GM12878 (cell line): Measurements from ENCODE around the gene CHRM3. TPM values are rescaled to one million over a fixed set of nuclear protein-coding genes. Genes with fewer than 3 reads are reported as not detected.

ENCODE experiments used
- ATAC-seq: fragments of 200-7000 bp; cut with Tn5 transposase; 3 replicates; pipeline ENCODE4 v1.9.1; 2020; ENCODE audit warnings: mild to moderate bottlenecking, moderate library complexity
- Bru-seq: library from RNA; stranded (reverse); fragments of 400-500 nt; gene quantifications from one replicate; lab custom pipeline; 2021; lab: Mats Ljungman, UMichigan
- BruChase-seq, 2 experiments: library from RNA; stranded (reverse); fragments of 400-500 nt; gene quantifications; one replicate each; lab custom pipeline; 2021; lab: Mats Ljungman, UMichigan
- BruUV-seq: library from RNA; stranded (reverse); fragments of 400-500 nt; replicated peaks from 2 replicates; lab custom pipeline; 2021; lab: Mats Ljungman, UMichigan
- CTCF ChIA-PET: fragments of 300-600 bp; sonication (Branson Sonifier 250); formaldehyde crosslinking; extraction: SDS; loops from one replicate; lab custom pipeline; 2021; ENCODE audit warnings: inconsistent platforms; lab: Yijun Ruan, JAX
- POLR2A ChIA-PET: fragments of 350-600 bp; formaldehyde crosslinking; extraction: SDS; loops from one replicate; lab custom pipeline; 2021; ENCODE audit warnings: inconsistent platforms; lab: Charles Lee
- RAD21 ChIA-PET: fragments of 300-600 bp; sonication (Branson Sonifier 250); formaldehyde crosslinking; loops from one replicate; lab custom pipeline; 2023; ENCODE audit warnings: antibody characterized with exemption; ENCODE audit not compliant: unreplicated experiment; lab: Charles Lee
- SMC1A ChIA-PET: fragments of 300-600 bp; sonication (Branson Sonifier 250); formaldehyde crosslinking; loops from one replicate; lab custom pipeline; 2023; ENCODE audit not compliant: unreplicated experiment, uncharacterized antibody; lab: Charles Lee
- DNase-seq: peaks from one replicate; pipeline ENCODE4 v3.0.0-alpha.2; 2011; ENCODE audit warnings: low read depth, low spot score
- FAIRE-seq: peaks from 3 replicates; lab custom pipeline; 2011; peaks lifted over from hg19 to GRCh38; lab: Jason Lieb, UNC
- H2AFZ ChIP-seq: 2 replicates; pipeline ENCODE4 v1.6.0; 2011; ENCODE audit warnings: low read depth, low read length, control low read depth; ENCODE audit not compliant: control insufficient read depth
- H3K27ac ChIP-seq: 2 replicates; pipeline ENCODE4 v1.5.1; 2011; ENCODE audit warnings: control low read depth; ENCODE audit not compliant: control insufficient read depth, insufficient read depth
- H3K27me3 ChIP-seq, 2 experiments: replicated peaks in 1 of 2; 2 replicates each; pipeline versions ENCODE4 v1.6.0 to v1.6.1; 2011; ENCODE audit warnings: low read length in 1 of 2; ENCODE audit not compliant: control insufficient read depth in 2 of 2, insufficient read depth in 2 of 2
- H3K36me3 ChIP-seq, 2 experiments: 2 replicates each; pipeline ENCODE4 v1.5.1; 2011; ENCODE audit warnings: low read length in 1 of 2; ENCODE audit not compliant: control insufficient read depth in 2 of 2, insufficient read depth in 2 of 2
- H3K4me1 ChIP-seq: 2 replicates; pipeline ENCODE4 v1.6.1; 2011; ENCODE audit warnings: mild to moderate bottlenecking, low read length, moderate library complexity, mixed read lengths; ENCODE audit not compliant: control insufficient read depth, insufficient read depth
- H3K4me2 ChIP-seq: 2 replicates; pipeline ENCODE4 v1.6.0; 2011; ENCODE audit warnings: control low read depth; ENCODE audit not compliant: control insufficient read depth, insufficient read depth
- H3K4me3 ChIP-seq: fragments of 200-600 bp; sonication (generic); 2 replicates; pipeline ENCODE4 v1.5.1; 2016
- H3K79me2 ChIP-seq: 2 replicates; pipeline ENCODE4 v1.6.0; 2011; ENCODE audit warnings: low read length; ENCODE audit not compliant: control insufficient read depth, insufficient read depth
- H3K9ac ChIP-seq: 2 replicates; pipeline ENCODE4 v1.8.0; 2011; ENCODE audit warnings: low read length, control low read depth, mixed read lengths; ENCODE audit not compliant: control insufficient read depth, insufficient read depth
- H3K9me3 ChIP-seq: replicated peaks from 3 replicates; pipeline ENCODE4 v1.5.1; 2011; ENCODE audit warnings: mild to moderate bottlenecking, low read length; ENCODE audit not compliant: control insufficient read depth, insufficient read depth
- H4K20me1 ChIP-seq: 2 replicates; pipeline ENCODE4 v1.6.0; 2011; ENCODE audit not compliant: control insufficient read depth, insufficient read depth
- CHD4 ChIP-seq: fragments of 200-600 bp; sonication (generic); IDR thresholded peaks from 2 replicates; pipeline ENCODE4 v1.6.1; 2016; ENCODE audit warnings: mild to moderate bottlenecking
- MTA2 ChIP-seq: fragments of 450-650 bp; IDR thresholded peaks from 2 replicates; pipeline ENCODE4 v1.6.1; 2016; ENCODE audit warnings: low read depth, mild to moderate bottlenecking, moderate library complexity
- ZBED1 ChIP-seq: IDR thresholded peaks from 2 replicates; pipeline ENCODE4 v1.6.1; 2016; ENCODE audit warnings: borderline replicate concordance
- WGBS: methylation state at CpG from one replicate; pipeline ENCODE4 v1.1.6; 2016; ENCODE audit warnings: low lambda C conversion rate; ENCODE audit not compliant: insufficient replicate concordance, insufficient coverage; ENCODE audit errors: missing lambda C conversion rate; 5-methylcytosine and 5-hydroxymethylcytosine counted together
- in situ Hi-C: fragments of 300-500 bp; cut with MboI; formaldehyde crosslinking; loops from 9 replicates; pipeline ENCODE4 v1.14.3; 2018; ENCODE audit warnings: mixed read lengths
- intact Hi-C: fragments of 100-400 bp; cut with micrococcal nuclease; formaldehyde crosslinking; loops from one replicate; pipeline ENCODE4 v1.14.2; 2022; ENCODE audit not compliant: unreplicated experiment
- long read RNA-seq, 2 experiments: library from polyadenylated mRNA; unstranded; transcript quantifications; one replicate each; pipeline ENCODE4 v2.0.0, GENCODE V29; 2019 to 2020
- polyA minus RNA-seq, 3 experiments: library from RNA; depleted of rRNA, polyadenylated mRNA; stranded (reverse); fragments of >200 nt; gene quantifications; 2 replicates each; pipeline ENCODE4 v1.2.3, GENCODE V29; 2011
- polyA plus RNA-seq, 11 experiments: library from polyadenylated mRNA; depleted of rRNA in 4 of 11; unstranded in 6 of 11; stranded (reverse) in 5 of 11; fragments of >200 nt; fragmentation: Nextera tagmentation in 4 of 11; fragmentation: Illumina TruSeq in 1 of 11; extraction: Ambion mirVana in 4 of 11; extraction: Trizol in 1 of 11; gene quantifications; 1 replicate in 1 of 11; 2 replicates in 10 of 11; pipeline versions ENCODE4 v1.2.1 to v1.2.3, GENCODE V29; 2011 to 2016; ENCODE audit warnings: inconsistent platforms in 2 of 11, missing spikeins in 2 of 11, low read depth in 1 of 11
- total RNA-seq, 4 experiments: library from RNA; depleted of rRNA in 3 of 4; stranded (reverse); fragments of >200 nt in 3 of 4; fragmentation: Illumina TruSeq in 1 of 4; extraction: Trizol in 1 of 4; gene quantifications; 2 replicates each; pipeline versions ENCODE4 v1.2.1 to v1.2.3, GENCODE V29; 2013 to 2021
- TF ChIP-seq, protein P1 (sequence below), 3 experiments: IDR thresholded peaks in 2 of 3; conservative IDR thresholded peaks in 1 of 3; 2 replicates each; pipeline ENCODE4 v1.5.1; 2011; ENCODE audit warnings: low read depth in 3 of 3, low read length in 3 of 3, mild to moderate bottlenecking in 3 of 3, control low read depth in 2 of 3, moderate library complexity in 2 of 3, inconsistent platforms in 1 of 3, mixed read lengths in 1 of 3; ENCODE audit not compliant: control insufficient read depth in 2 of 3, insufficient read depth in 1 of 3; ENCODE audit errors: extremely low read depth in 1 of 3
- TF ChIP-seq, protein P2 (sequence below): fragments of 450-650 bp; IDR thresholded peaks from 2 replicates; pipeline ENCODE4 v1.6.1; 2017; ENCODE audit warnings: low read depth, mild to moderate bottlenecking, moderate library complexity
- TF ChIP-seq, protein P3 (sequence below): IDR thresholded peaks from 2 replicates; pipeline ENCODE4 v1.6.1; 2012; ENCODE audit warnings: improper control_type of control experiment, low read depth, low read length; ENCODE audit not compliant: insufficient replicate concordance

CHRM3 gene
- total RNA-seq (2013; cell fraction: nucleolus; rRNA removed): 0.22 and 0.40 TPM in 2 replicates
- 0.05 and 0.06 TPM in 2 replicates for total RNA-seq (2014; rRNA removed)
- total RNA-seq (2014; rRNA removed; fragmentation: Illumina TruSeq; extraction: Trizol): not detected in 2 replicates
- total RNA-seq (2021): not detected in 2 replicates
- not detected for polyA plus RNA-seq (2011; ENCODE audit: low read depth)
- 0.12 and 0.13 TPM in 2 replicates for polyA plus RNA-seq (2011; rRNA removed)
- 0.15 TPM in 2 replicates for polyA plus RNA-seq (2011; cell fraction: cytosol; rRNA removed)
- polyA plus RNA-seq (2011; cell fraction: nucleus; rRNA removed): 0.18 and 0.27 TPM in 2 replicates
- polyA plus RNA-seq (2012): not detected in 2 replicates
- not detected in 2 replicates for polyA plus RNA-seq (2014; fragmentation: Illumina TruSeq; extraction: Trizol)
- polyA plus RNA-seq (2014; fragmentation: Nextera tagmentation; extraction: Ambion mirVana): not detected
- polyA plus RNA-seq (2014; rRNA removed): 0.11 TPM in 1 of 2 replicates, not detected in the other
- polyA plus RNA-seq (2016; fragmentation: Nextera tagmentation; extraction: Ambion mirVana): not detected
- polyA minus RNA-seq (2011; rRNA and poly(A)+ RNA removed): 0.36 and 2.3 TPM in 2 replicates
- 0.52 TPM in 1 of 2 replicates, not detected in the other for polyA minus RNA-seq (2011; cell fraction: cytosol; rRNA and poly(A)+ RNA removed)
- 0.85 and 0.86 TPM in 2 replicates for polyA minus RNA-seq (2011; cell fraction: nucleus; rRNA and poly(A)+ RNA removed)
- percentile 10 among the genes with signal in this experiment for Bru-seq, nascent RNA
- percentile 5 among the genes with signal in this experiment for BruChase-seq, experiment 1, labeled RNA remaining after a 6-hour chase
- BruChase-seq, experiment 2, labeled RNA remaining after a 2-hour chase: percentile 9 among the genes with signal in this experiment
- long read RNA-seq, experiment 1: 0 reads
- long read RNA-seq, experiment 2, full-length matches to known transcripts: 1 of 1 reads
- long read RNA-seq, experiment 2, partial matches to known transcripts: 0 of 1 reads
- long read RNA-seq, experiment 2, other reads (novel, unspliced or antisense): 0 of 1 reads

DNA sequence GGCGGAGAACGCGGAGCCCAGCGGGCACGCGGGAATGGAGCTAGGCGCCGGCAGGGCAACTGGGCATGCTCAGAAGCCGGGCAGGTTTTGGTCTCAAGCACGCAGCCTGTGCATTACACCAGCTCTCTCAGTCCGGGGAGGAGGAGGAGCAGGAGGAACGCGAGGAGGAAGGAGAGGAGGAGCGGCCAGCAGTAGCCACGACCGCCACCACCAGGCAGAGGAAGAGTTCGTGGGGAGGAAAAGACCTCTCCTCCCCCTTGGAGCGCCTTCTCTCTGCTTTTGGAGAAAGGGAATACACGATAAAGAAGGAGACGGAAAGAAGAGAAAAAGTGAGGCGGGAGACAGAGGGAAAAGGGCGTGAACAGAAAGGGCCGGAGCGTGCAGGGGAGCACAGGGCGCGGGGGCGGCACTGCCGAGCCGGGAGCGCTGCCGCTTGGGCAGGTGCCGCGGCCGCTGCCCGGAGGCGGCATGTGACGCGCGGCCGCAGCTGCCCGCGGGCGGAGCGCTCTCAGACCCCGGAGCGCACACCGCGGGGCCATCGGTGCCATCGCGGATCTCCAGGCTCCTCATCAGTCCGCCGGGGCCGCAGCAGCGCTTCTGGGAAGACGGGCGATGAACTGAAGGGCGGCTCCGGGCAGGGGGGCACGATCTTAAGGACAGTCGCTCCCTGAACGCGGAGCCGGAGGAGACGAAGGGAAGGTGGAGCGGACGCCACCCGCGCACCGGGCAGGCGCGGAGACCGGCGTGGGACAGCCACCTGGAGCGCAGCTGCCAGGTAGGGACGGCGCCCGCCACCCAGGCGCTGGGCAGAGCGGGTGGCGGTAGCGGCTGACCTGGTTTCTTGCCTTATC is at the start of gene CHRM3:
TSS of gene CHRM3 (plus strand) at position 116 of the 851 bp plus-strand sequence. CDS start 520,884 bp downstream, outside the sequence.
- Histone ChIP-seq H3K27ac (no peak within 1 kb of the TSS), H4K20me1 (no peaks in the 10 kb centered on the region), H3K36me3 (no peaks in the 10 kb centered on the region), H3K9ac (no peak within 1 kb of the TSS), H3K9me3 (no peaks in the 10 kb centered on the region; the same call in 2 of the 3 replicates), H3K4me1 (no peaks in the 10 kb centered on the region), H3K27me3 (no peaks in the 10 kb centered on the region), H2AFZ (no peak within 1 kb of the TSS), H3K79me2 (no peaks in the 10 kb centered on the region), H3K4me2 (no peak within 1 kb of the TSS), H3K4me3 (no peak within 1 kb of the TSS)
- DNase-seq (no peak), ATAC-seq (no peak), FAIRE-seq (no peak)
- SMC1A ChIA-PET: no interaction called here
- RAD21 ChIA-PET: no interaction called here
- BruUV-seq: no TSS peak
- POLR2A ChIA-PET: no interaction called here
- in situ Hi-C loops (no loop called here), intact Hi-C loops (no loop called here)
- CTCF ChIA-PET: no interaction called here
- 34% methylated on average over 62 of the region's 82 CpGs for WGBS
- TF ChIP-seq CHD4 (no peak), MTA2 (no peak), ZBED1 (no peak)
- TF ChIP-seq, protein P1, sequence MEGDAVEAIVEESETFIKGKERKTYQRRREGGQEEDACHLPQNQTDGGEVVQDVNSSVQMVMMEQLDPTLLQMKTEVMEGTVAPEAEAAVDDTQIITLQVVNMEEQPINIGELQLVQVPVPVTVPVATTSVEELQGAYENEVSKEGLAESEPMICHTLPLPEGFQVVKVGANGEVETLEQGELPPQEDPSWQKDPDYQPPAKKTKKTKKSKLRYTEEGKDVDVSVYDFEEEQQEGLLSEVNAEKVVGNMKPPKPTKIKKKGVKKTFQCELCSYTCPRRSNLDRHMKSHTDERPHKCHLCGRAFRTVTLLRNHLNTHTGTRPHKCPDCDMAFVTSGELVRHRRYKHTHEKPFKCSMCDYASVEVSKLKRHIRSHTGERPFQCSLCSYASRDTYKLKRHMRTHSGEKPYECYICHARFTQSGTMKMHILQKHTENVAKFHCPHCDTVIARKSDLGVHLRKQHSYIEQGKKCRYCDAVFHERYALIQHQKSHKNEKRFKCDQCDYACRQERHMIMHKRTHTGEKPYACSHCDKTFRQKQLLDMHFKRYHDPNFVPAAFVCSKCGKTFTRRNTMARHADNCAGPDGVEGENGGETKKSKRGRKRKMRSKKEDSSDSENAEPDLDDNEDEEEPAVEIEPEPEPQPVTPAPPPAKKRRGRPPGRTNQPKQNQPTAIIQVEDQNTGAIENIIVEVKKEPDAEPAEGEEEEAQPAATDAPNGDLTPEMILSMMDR (IDR thresholded peaks at IDR 0.05 in 2 of 3, conservative IDR thresholded peaks at IDR 0.05 in 1 of 3; ENCODE audit: control insufficient read depth in 2 of 3, extremely low read depth in 1 of 3, insufficient read depth in 1 of 3, low read depth in 3 of 3, low read length in 3 of 3): no peak
- TF ChIP-seq, protein P2, sequence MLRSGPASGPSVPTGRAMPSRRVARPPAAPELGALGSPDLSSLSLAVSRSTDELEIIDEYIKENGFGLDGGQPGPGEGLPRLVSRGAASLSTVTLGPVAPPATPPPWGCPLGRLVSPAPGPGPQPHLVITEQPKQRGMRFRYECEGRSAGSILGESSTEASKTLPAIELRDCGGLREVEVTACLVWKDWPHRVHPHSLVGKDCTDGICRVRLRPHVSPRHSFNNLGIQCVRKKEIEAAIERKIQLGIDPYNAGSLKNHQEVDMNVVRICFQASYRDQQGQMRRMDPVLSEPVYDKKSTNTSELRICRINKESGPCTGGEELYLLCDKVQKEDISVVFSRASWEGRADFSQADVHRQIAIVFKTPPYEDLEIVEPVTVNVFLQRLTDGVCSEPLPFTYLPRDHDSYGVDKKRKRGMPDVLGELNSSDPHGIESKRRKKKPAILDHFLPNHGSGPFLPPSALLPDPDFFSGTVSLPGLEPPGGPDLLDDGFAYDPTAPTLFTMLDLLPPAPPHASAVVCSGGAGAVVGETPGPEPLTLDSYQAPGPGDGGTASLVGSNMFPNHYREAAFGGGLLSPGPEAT: no peak
- TF ChIP-seq, protein P3, sequence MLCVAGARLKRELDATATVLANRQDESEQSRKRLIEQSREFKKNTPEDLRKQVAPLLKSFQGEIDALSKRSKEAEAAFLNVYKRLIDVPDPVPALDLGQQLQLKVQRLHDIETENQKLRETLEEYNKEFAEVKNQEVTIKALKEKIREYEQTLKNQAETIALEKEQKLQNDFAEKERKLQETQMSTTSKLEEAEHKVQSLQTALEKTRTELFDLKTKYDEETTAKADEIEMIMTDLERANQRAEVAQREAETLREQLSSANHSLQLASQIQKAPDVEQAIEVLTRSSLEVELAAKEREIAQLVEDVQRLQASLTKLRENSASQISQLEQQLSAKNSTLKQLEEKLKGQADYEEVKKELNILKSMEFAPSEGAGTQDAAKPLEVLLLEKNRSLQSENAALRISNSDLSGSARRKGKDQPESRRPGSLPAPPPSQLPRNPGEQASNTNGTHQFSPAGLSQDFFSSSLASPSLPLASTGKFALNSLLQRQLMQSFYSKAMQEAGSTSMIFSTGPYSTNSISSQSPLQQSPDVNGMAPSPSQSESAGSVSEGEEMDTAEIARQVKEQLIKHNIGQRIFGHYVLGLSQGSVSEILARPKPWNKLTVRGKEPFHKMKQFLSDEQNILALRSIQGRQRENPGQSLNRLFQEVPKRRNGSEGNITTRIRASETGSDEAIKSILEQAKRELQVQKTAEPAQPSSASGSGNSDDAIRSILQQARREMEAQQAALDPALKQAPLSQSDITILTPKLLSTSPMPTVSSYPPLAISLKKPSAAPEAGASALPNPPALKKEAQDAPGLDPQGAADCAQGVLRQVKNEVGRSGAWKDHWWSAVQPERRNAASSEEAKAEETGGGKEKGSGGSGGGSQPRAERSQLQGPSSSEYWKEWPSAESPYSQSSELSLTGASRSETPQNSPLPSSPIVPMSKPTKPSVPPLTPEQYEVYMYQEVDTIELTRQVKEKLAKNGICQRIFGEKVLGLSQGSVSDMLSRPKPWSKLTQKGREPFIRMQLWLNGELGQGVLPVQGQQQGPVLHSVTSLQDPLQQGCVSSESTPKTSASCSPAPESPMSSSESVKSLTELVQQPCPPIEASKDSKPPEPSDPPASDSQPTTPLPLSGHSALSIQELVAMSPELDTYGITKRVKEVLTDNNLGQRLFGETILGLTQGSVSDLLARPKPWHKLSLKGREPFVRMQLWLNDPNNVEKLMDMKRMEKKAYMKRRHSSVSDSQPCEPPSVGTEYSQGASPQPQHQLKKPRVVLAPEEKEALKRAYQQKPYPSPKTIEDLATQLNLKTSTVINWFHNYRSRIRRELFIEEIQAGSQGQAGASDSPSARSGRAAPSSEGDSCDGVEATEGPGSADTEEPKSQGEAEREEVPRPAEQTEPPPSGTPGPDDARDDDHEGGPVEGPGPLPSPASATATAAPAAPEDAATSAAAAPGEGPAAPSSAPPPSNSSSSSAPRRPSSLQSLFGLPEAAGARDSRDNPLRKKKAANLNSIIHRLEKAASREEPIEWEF: no peak
